Esophagus muscularis mucosa (tissue), 3 donors: Measurements from ENCODE around the gene UNC119B.

Source experiments
- CTCF ChIP-seq, 3 experiments: fragments of 200-600 bp in 2 of 3; fragments of 450-650 bp in 1 of 3; sonication (generic) in 2 of 3; IDR thresholded peaks; one replicate each; pipeline ENCODE4 v1.5.1; 2017 to 2019; ENCODE audit warnings: antibody characterized with exemption in 3 of 3, mild to moderate bottlenecking in 2 of 3, moderate library complexity in 1 of 3
- POLR2A ChIP-seq: fragments of 450-650 bp; IDR thresholded peaks from one replicate; pipeline ENCODE4 v1.6.1; 2017; ENCODE audit warnings: antibody characterized with exemption, moderate library complexity, mild to moderate bottlenecking, low read depth

GRCh38 chr12:120764816-120765215 is 54.6 kb downstream of the UNC119B start:
- TF ChIP-seq CTCF (IDR thresholded peaks at IDR 0.05) (no peak), POLR2A (no peak)
